Neural cell (in vitro differentiated cells): ENCODE results near the gene COL4A1. TPM values are rescaled to one million over a fixed set of nuclear protein-coding genes. Genes with fewer than 3 reads are reported as not detected.

Experiments
- H2AFZ ChIP-seq: fragments of 200-600, 300-800 bp; sonication (generic), shearing (Covaris generic); 2 replicates; pipeline ENCODE4 v1.6.0; 2014; ENCODE audit warnings: low read depth, mild to moderate bottlenecking, antibody characterized with exemption, low read length, moderate library complexity
- H3F3A ChIP-seq: fragments of 200-600 bp; shearing (Covaris generic); 2 replicates; pipeline ENCODE4 v1.6.1; 2016; ENCODE audit warnings: mild to moderate bottlenecking, moderate library complexity, mixed read lengths, antibody characterized with exemption, low read length; ENCODE audit not compliant: insufficient read depth, poor library complexity, severe bottlenecking
- H3K27ac ChIP-seq: fragments of 200-600, 300-800 bp; sonication (generic), shearing (Covaris generic); 2 replicates; pipeline ENCODE4 v1.5.1; 2014; ENCODE audit warnings: mild to moderate bottlenecking, low read length, moderate library complexity
- H3K27me3 ChIP-seq: fragments of 300-800, 200-600 bp; sonication (generic), shearing (Covaris generic); 2 replicates; pipeline ENCODE4 v1.6.0; 2014; ENCODE audit warnings: mild to moderate bottlenecking, low read depth, low read length, moderate library complexity; ENCODE audit not compliant: insufficient read depth
- H3K36me3 ChIP-seq: fragments of 300-800, 200-600 bp; sonication (generic), shearing (Covaris generic); 2 replicates; pipeline ENCODE4 v1.5.1; 2014; ENCODE audit warnings: mild to moderate bottlenecking, antibody characterized with exemption, low read length, moderate library complexity; ENCODE audit not compliant: insufficient read depth
- H3K4me2 ChIP-seq: fragments of 300-800, 200-600 bp; sonication (generic), shearing (Covaris generic); 2 replicates; pipeline ENCODE4 v1.6.0; 2014; ENCODE audit warnings: mild to moderate bottlenecking, low read length
- H3K4me3 ChIP-seq: fragments of 300-800, 200-600 bp; sonication (generic), shearing (Covaris generic); 2 replicates; pipeline ENCODE4 v1.5.1; 2014; ENCODE audit warnings: mild to moderate bottlenecking, low read length, moderate library complexity
- H3K79me2 ChIP-seq: fragments of 200-600 bp; shearing (Covaris generic); replicated peaks from 2 replicates; pipeline ENCODE4 v1.6.0; 2014; ENCODE audit warnings: mild to moderate bottlenecking, low read length, moderate library complexity; ENCODE audit not compliant: insufficient read depth
- H3K9ac ChIP-seq: fragments of 300-800, 200-600 bp; sonication (generic), shearing (Covaris generic); 2 replicates; pipeline ENCODE4 v1.6.1; 2016; ENCODE audit warnings: mild to moderate bottlenecking, low read length, mixed read lengths
- H3K9me2 ChIP-seq: fragments of 200-600 bp; shearing (Covaris generic); 2 replicates; pipeline ENCODE4 v1.6.1; 2016; ENCODE audit warnings: mild to moderate bottlenecking, low read length, mixed read lengths; ENCODE audit not compliant: insufficient read depth
- H3K9me3 ChIP-seq: fragments of 200-600, 300-800 bp; sonication (generic), shearing (Covaris generic); 2 replicates; pipeline ENCODE4 v1.6.1; 2016; ENCODE audit warnings: mild to moderate bottlenecking, mixed run types, low read length, moderate library complexity, mixed read lengths
- H4K20me1 ChIP-seq: fragments of 200-600 bp; shearing (Covaris generic); 2 replicates; pipeline ENCODE4 v1.6.1; 2016; ENCODE audit warnings: mild to moderate bottlenecking, mixed run types; ENCODE audit not compliant: insufficient read depth
- CTCF ChIP-seq: fragments of 450-650 bp; IDR thresholded peaks from 2 replicates; pipeline ENCODE4 v1.5.1; 2014; ENCODE audit warnings: antibody characterized with exemption, mild to moderate bottlenecking, moderate library complexity; ENCODE audit not compliant: poor library complexity, severe bottlenecking
- EP300 ChIP-seq: fragments of 450-650 bp; conservative IDR thresholded peaks from 2 replicates; pipeline ENCODE4 v1.6.1; 2014; ENCODE audit warnings: antibody characterized with exemption, mild to moderate bottlenecking, moderate library complexity; ENCODE audit not compliant: poor library complexity, severe bottlenecking
- EZH2 ChIP-seq: fragments of 200-600, 300-800 bp; shearing (Covaris generic), sonication (generic); IDR thresholded peaks from 2 replicates; pipeline ENCODE4 v1.6.1; 2014; ENCODE audit warnings: antibody characterized with exemption, low read length, borderline replicate concordance, mild to moderate bottlenecking; ENCODE audit not compliant: insufficient read depth, poor library complexity, severe bottlenecking
- MXI1 ChIP-seq: fragments of 450-650 bp; conservative IDR thresholded peaks from 2 replicates; pipeline ENCODE4 v1.6.1; 2014; ENCODE audit warnings: antibody characterized with exemption, mild to moderate bottlenecking; ENCODE audit not compliant: poor library complexity, severe bottlenecking
- POLR2AphosphoS5 ChIP-seq: IDR thresholded peaks from 2 replicates; pipeline ENCODE4 v1.6.1; 2012
- RAD21 ChIP-seq: fragments of 450-650 bp; conservative IDR thresholded peaks from 2 replicates; pipeline ENCODE4 v1.6.1; 2014; ENCODE audit warnings: antibody characterized with exemption, mild to moderate bottlenecking, moderate library complexity
- REST ChIP-seq: IDR thresholded peaks from 2 replicates; pipeline ENCODE4 v1.6.1; 2012; ENCODE audit warnings: borderline replicate concordance
- SMC3 ChIP-seq: fragments of 450-650 bp; conservative IDR thresholded peaks from 2 replicates; pipeline ENCODE4 v1.6.1; 2014; ENCODE audit warnings: antibody characterized with exemption, mild to moderate bottlenecking, moderate library complexity; ENCODE audit not compliant: poor library complexity
- TAF1 ChIP-seq: IDR thresholded peaks from 2 replicates; pipeline ENCODE4 v1.6.1; 2012; ENCODE audit warnings: low read depth
- polyA plus RNA-seq: library from polyadenylated mRNA; depleted of rRNA; stranded (reverse); fragments of >200 nt; gene quantifications from 2 replicates; pipeline ENCODE4 v1.2.3, GENCODE V29; 2014

COL4A1 gene
- polyA plus RNA-seq, 1 donor from 2014 or later, result 13.1 TPM

- Histone ChIP-seq H3K4me3 (no peak overlapping the region), H4K20me1 (no peaks in the 10 kb centered on the region), H3K4me2 (no peak overlapping the region), H3K27me3 (no peaks in the 10 kb centered on the region), H3K27ac (no peak overlapping the region), H3K36me3 (no peaks in the 10 kb centered on the region), H3K9ac (no peak overlapping the region), H2AFZ (no peak overlapping the region), H3F3A (no peaks in the 10 kb centered on the region), H3K9me2 (no peaks in the 10 kb centered on the region), H3K9me3 (no peaks in the 10 kb centered on the region), H3K79me2 (no peaks in the 10 kb centered on the region)
- TF ChIP-seq REST, result no peak
- TF ChIP-seq SMC3, result no peak
- TF ChIP-seq CTCF, result no peak
- TF ChIP-seq POLR2AphosphoS5, result no peak
- TF ChIP-seq MXI1, result no peak
- no peak for TF ChIP-seq TAF1
- no peak for TF ChIP-seq EZH2
- TF ChIP-seq RAD21, result no peak
- no peak for TF ChIP-seq EP300
These were observed 181.8 kb downstream of the COL4A1 start for GRCh38 chr13:110125157-110125556.

DNA sequence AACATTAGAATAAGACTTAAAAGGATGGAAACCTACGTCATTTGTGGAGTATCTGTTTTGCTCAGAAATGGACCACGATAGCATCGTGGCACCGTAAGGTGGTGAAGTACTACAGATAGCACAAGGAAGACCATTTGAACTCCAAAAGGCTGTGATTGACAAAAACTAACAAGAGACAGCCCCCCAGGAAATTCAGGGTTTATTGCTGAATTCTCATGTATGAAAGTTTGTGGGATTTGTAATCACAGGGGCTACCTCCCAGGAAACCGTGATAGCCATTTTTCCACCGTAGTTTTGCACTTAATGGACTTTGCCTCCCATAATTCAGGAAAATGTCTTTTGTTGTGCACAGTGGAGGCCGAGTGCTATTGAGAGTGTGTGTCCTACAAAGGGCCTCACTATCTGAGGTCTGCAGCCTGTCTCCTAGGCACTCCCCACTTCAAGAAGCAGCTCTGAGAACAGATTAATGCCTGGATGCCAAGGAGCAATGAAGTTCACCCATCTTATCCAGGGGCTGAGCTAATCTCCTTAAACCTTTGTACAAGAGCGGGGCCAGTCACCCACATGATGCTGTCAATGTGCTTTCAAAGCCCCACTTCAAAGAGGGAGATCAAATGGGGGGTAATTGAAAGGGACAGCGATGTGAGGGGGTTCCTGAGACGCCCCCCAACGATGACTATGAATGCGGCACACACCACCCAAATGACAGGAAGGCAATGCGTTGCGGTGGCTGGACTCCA is 182.6 kb downstream of the COL4A1 start:
- H3K27ac ChIP-seq, result no peak overlapping the region
- H3K27me3 ChIP-seq, result no peaks in the 10 kb centered on the region
- H2AFZ ChIP-seq, result no peak overlapping the region
- TF ChIP-seq EP300 (no peak), CTCF (no peak), REST (no peak), POLR2AphosphoS5 (no peak), RAD21 (no peak), EZH2 (no peak), MXI1 (no peak), SMC3 (no peak), TAF1 (no peak)
- H3K9me3 ChIP-seq, result no peaks in the 10 kb centered on the region
- H3K9ac ChIP-seq, result no peak overlapping the region
- H3K36me3 ChIP-seq, result no peaks in the 10 kb centered on the region
- H3K79me2 ChIP-seq, result no peaks in the 10 kb centered on the region
- no peaks in the 10 kb centered on the region for H3F3A ChIP-seq
- H3K4me3 ChIP-seq, result no peak overlapping the region
- H3K4me2 ChIP-seq, result no peak overlapping the region
- no peaks in the 10 kb centered on the region for H3K9me2 ChIP-seq
- H4K20me1 ChIP-seq, result no peaks in the 10 kb centered on the region
